ENCODE results near the gene C19orf33. TPM values are rescaled to one million over a fixed set of nuclear protein-coding genes. Genes with fewer than 3 reads are reported as not detected.

Gene C19orf33
- total RNA-seq, 1 donor from 2014 or later: 0.58 TPM

- POLR2A ChIA-PET: interaction anchor here (0.6 kb wide), 1 partner anchor 21 kb away, joined by 3 read pairs; no protein-coding TSS in a partner anchor
- intact Hi-C loops (cut with micrococcal nuclease): no loop called here
Observed at GRCh38 chr19:38304866-38305429, 897 bp downstream of the C19orf33 start.

GRCh38 chr19:38306236-38306635, 2.2 kb downstream of the C19orf33 start:
- no peaks in the 10 kb centered on the region for H3K9me3 Mint-ChIP-seq
- ATAC-seq (ENCODE audit: low read depth): no peak
- CTCF ChIA-PET: no interaction called here
- no peak overlapping the region for H3K27ac Mint-ChIP-seq
- no peak for DNase-seq
- no peaks in the 10 kb centered on the region for H3K27me3 Mint-ChIP-seq
- POLR2A ChIA-PET: no interaction called here
- peaks cover 37% of the 10 kb centered on the region for H3K36me3 Mint-ChIP-seq (ENCODE audit: low read depth)
- intact Hi-C loops (cut with micrococcal nuclease): no loop called here
- no peak overlapping the region for H3K4me3 Mint-ChIP-seq
- TF ChIP-seq CTCF (IDR thresholded peaks at IDR 0.05): no peak
- no peaks in the 10 kb centered on the region for H3K4me1 Mint-ChIP-seq

More at GRCh38 chr19:38304866-38305429, 897 bp downstream of the C19orf33 start:
- Mint-ChIP-seq H3K4me3 (no peak overlapping the region), H3K36me3 (ENCODE audit: low read depth) (peaks cover 34% of the 10 kb centered on the region), H3K27ac (no peak overlapping the region), H3K9me3 (no peaks in the 10 kb centered on the region), H3K27me3 (no peaks in the 10 kb centered on the region), H3K4me1 (no peaks in the 10 kb centered on the region)
- no peak for TF ChIP-seq CTCF (IDR thresholded peaks at IDR 0.05)
- CTCF ChIA-PET: no interaction called here
- ATAC-seq (ENCODE audit: low read depth) (no peak), DNase-seq (no peak)

- Mint-ChIP-seq H3K36me3 (ENCODE audit: low read depth) (peaks cover 37% of the 10 kb centered on the region), H3K9me3 (no peaks in the 10 kb centered on the region), H3K27me3 (no peaks in the 10 kb centered on the region), H3K4me1 (no peaks in the 10 kb centered on the region), H3K27ac (no peak overlapping the region), H3K4me3 (no peak overlapping the region)
- POLR2A ChIA-PET: no interaction called here
- intact Hi-C loops (cut with micrococcal nuclease): no loop called here
- TF ChIP-seq CTCF (IDR thresholded peaks at IDR 0.05): no peak
- ATAC-seq (ENCODE audit: low read depth) (no peak), DNase-seq (no peak)
- CTCF ChIA-PET: no interaction called here
Observed at GRCh38 chr19:38307076-38307475, 3.0 kb downstream of the C19orf33 start.

- DNase-seq (no peak), ATAC-seq (ENCODE audit: low read depth) (no peak)
- intact Hi-C loops (cut with micrococcal nuclease): no loop called here
- H3K27ac Mint-ChIP-seq: no peak overlapping the region
- CTCF ChIA-PET: no interaction called here
- H3K36me3 Mint-ChIP-seq (ENCODE audit: low read depth): peaks cover 36% of the 10 kb centered on the region
- no peaks in the 10 kb centered on the region for H3K9me3 Mint-ChIP-seq
- H3K27me3 Mint-ChIP-seq: no peaks in the 10 kb centered on the region
- H3K4me3 Mint-ChIP-seq: no peak overlapping the region
- TF ChIP-seq CTCF (IDR thresholded peaks at IDR 0.05): no peak
- POLR2A ChIA-PET: no interaction called here
- H3K4me1 Mint-ChIP-seq: peaks cover 3% of the 10 kb centered on the region
Observed at GRCh38 chr19:38307597-38307996, 3.5 kb downstream of the C19orf33 start.

GRCh38 chr19:38308006-38308766, 4.1 kb downstream of the C19orf33 start:
- Mint-ChIP-seq H3K9me3 (no peaks in the 10 kb centered on the region), H3K4me3 (no peak overlapping the region), H3K36me3 (ENCODE audit: low read depth) (peaks cover 34% of the 10 kb centered on the region), H3K4me1 (peaks cover 7% of the 10 kb centered on the region), H3K27ac (no peak overlapping the region), H3K27me3 (no peaks in the 10 kb centered on the region)
- no peak for DNase-seq
- ChIA-PET POLR2A (no interaction called here), CTCF (no interaction called here)
- no peak for TF ChIP-seq CTCF (IDR thresholded peaks at IDR 0.05)
- ATAC-seq (ENCODE audit: low read depth): no peak
- intact Hi-C loops (cut with micrococcal nuclease): no loop called here
